HepG2 (cell line): Measurements from ENCODE around the gene ITGB1. TPM values are rescaled to one million over a fixed set of nuclear protein-coding genes. Genes with fewer than 3 reads are reported as not detected.

Source experiments
- ASH2L ChIP-seq: fragments of 300-600, 200-600 bp; sonication (generic); IDR thresholded peaks from 2 replicates; pipeline ENCODE4 v1.7.0; 2017; ENCODE audit warnings: low read depth, mild to moderate bottlenecking, moderate library complexity, mixed read lengths, low read length; ENCODE audit not compliant: insufficient read length
- HDAC2 ChIP-seq: sonication (generic); formaldehyde crosslinking; IDR thresholded peaks from 2 replicates; pipeline ENCODE4 v1.4.0; 2020; ENCODE audit warnings: missing genetic modification reagents
- HMGXB3 ChIP-seq: sonication (generic); formaldehyde crosslinking; IDR thresholded peaks from 2 replicates; pipeline ENCODE4 v1.4.0; 2020; ENCODE audit warnings: missing genetic modification reagents, borderline replicate concordance
- NFKB2 ChIP-seq: sonication (generic); formaldehyde crosslinking; IDR thresholded peaks from 2 replicates; pipeline ENCODE4 v1.4.0; 2020; ENCODE audit warnings: missing genetic modification reagents, borderline replicate concordance
- NRL ChIP-seq: sonication (generic); formaldehyde crosslinking; IDR thresholded peaks from 2 replicates; pipeline ENCODE4 v1.5.0; 2020; ENCODE audit warnings: missing genetic modification reagents, mild to moderate bottlenecking, moderate library complexity, borderline replicate concordance
- SRF ChIP-seq: IDR thresholded peaks from 2 replicates; pipeline ENCODE4 v1.6.1; 2011; ENCODE audit warnings: mild to moderate bottlenecking, low read depth, low read length, moderate library complexity
- STAG1 ChIP-seq: sonication (generic); formaldehyde crosslinking; IDR thresholded peaks from 2 replicates; pipeline ENCODE4 v1.4.0; 2020; ENCODE audit warnings: missing genetic modification reagents
- TFE3 ChIP-seq: IDR thresholded peaks from 2 replicates; pipeline ENCODE4 v1.6.1; 2016
- ZBED4 ChIP-seq: sonication (generic); formaldehyde crosslinking; IDR thresholded peaks from 2 replicates; pipeline ENCODE4 v1.4.0; 2020; ENCODE audit warnings: missing genetic modification reagents, borderline replicate concordance
- ZFP37 ChIP-seq: sonication (generic); formaldehyde crosslinking; IDR thresholded peaks from 2 replicates; pipeline ENCODE4 v1.4.0; 2020; ENCODE audit warnings: missing genetic modification reagents, borderline replicate concordance
- ZFY ChIP-seq: sonication (generic); formaldehyde crosslinking; IDR thresholded peaks from 2 replicates; pipeline ENCODE4 v1.4.0; 2020; ENCODE audit warnings: missing genetic modification reagents
- ZNF280D ChIP-seq: sonication (generic); formaldehyde crosslinking; IDR thresholded peaks from 2 replicates; pipeline ENCODE4 v1.5.1; 2020; ENCODE audit warnings: mild to moderate bottlenecking, missing genetic modification reagents
- ZNF563 ChIP-seq: sonication (generic); formaldehyde crosslinking; IDR thresholded peaks from 2 replicates; pipeline ENCODE4 v1.8.0; 2022; ENCODE audit warnings: mild to moderate bottlenecking, moderate library complexity, missing genetic modification reagents
- ZNF879 ChIP-seq: sonication (generic); formaldehyde crosslinking; IDR thresholded peaks from 2 replicates; pipeline ENCODE4 v1.8.1; 2023; ENCODE audit warnings: missing genetic modification reagents
- polyA plus RNA-seq, 8 experiments: library from polyadenylated mRNA; depleted of rRNA in 3 of 8; stranded (reverse) in 7 of 8; unstranded in 1 of 8; fragments of >200 nt; fragmentation: Illumina TruSeq in 4 of 8; extraction: Trizol in 4 of 8; gene quantifications; 2 replicates each; pipeline versions ENCODE4 v1.2.1 to v1.2.3, GENCODE V29; 2011 to 2016; ENCODE audit warnings: low read depth in 4 of 8, missing spikeins in 1 of 8, mixed read lengths in 1 of 8; ENCODE audit not compliant: insufficient read depth in 1 of 8
- total RNA-seq, 5 experiments: library from RNA; depleted of rRNA; stranded (reverse); fragments of >200 nt; fragmentation: Illumina TruSeq; extraction: Trizol; gene quantifications; 2 replicates each; pipeline ENCODE4 v1.2.3, GENCODE V29; 2016; ENCODE audit warnings: low read depth in 1 of 5

ITGB1 gene
- total and polyA plus RNA-seq, 2 of the 13 experiments (the other 11 are each of a cell fraction or from before 2014, with no cell fraction given), result 190 to 204 TPM

GRCh38 chr10:33005322-33006301 is 47.6 kb upstream of the ITGB1 start (continued):
- TF ChIP-seq NFKB2, result peak; percentile 27; the same call in 1 of the 2 replicates
- peak; percentile 27 for TF ChIP-seq ASH2L
- no peak for TF ChIP-seq ZNF879 (CRISPR knock-in tag)
- TF ChIP-seq ZFY (CRISPR knock-in tag), result peak; percentile 53
- peak; percentile 51 for TF ChIP-seq STAG1 (CRISPR knock-in tag)
- no peak; the same call in 1 of the 2 replicates for TF ChIP-seq ZNF563 (CRISPR knock-in tag)
- TF ChIP-seq ZFP37 (CRISPR knock-in tag), result peak; percentile 32; the same call in 1 of the 2 replicates
- peak; percentile 66; the same call in 1 of the 2 replicates for TF ChIP-seq HMGXB3 (CRISPR knock-in tag)
- 0 out of 2 replicates have a peak, but pooled peaks have one; percentile 29 for TF ChIP-seq TFE3 (CRISPR knock-in tag)
- 0 out of 2 replicates have a peak, but pooled peaks have one; percentile 26 for TF ChIP-seq NRL
- TF ChIP-seq SRF, result peak; percentile 77
- TF ChIP-seq ZNF280D (CRISPR knock-in tag), result 0 out of 2 replicates have a peak, but pooled peaks have one; percentile 33
- peak; percentile 56; the same call in 1 of the 2 replicates for TF ChIP-seq ZBED4 (CRISPR knock-in tag)
- no peak for TF ChIP-seq HDAC2
